Activated CD4-positive, alpha-beta T cell treated with anti-CD3 and anti-CD28 coated beads for 1 hour (primary cell): ENCODE measurements around the gene CDKL1.

Experiments
- DNase-seq: peaks from one replicate; pipeline ENCODE4 v3.0.0-alpha.2; 2020

Gene CDKL1

GRCh38 chr14:50355692-50356091 is 41.0 kb downstream of the CDKL1 start:
- no peak for DNase-seq

DNA sequence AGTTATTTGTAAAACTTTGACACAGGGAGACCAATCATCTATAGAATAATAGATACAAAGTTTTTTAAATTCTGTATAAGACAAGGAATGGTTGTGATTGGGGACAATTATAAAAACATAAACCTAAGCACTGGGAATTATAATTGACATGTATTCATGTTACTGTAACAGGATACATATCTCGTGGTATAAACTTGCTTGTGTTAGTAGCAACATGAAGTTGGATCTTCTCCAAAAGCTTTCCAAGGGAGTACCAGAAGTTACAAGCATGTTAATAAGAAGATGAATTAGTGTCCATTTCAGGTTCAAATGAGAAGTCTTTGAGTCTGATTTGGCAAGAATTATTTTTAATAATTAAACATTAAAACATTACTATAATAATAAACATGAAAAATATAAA is 42.2 kb downstream of the CDKL1 start:
- no peak for DNase-seq

GRCh38 chr14:50353126-50353525 is 43.6 kb downstream of the CDKL1 start:
- no peak for DNase-seq

DNA sequence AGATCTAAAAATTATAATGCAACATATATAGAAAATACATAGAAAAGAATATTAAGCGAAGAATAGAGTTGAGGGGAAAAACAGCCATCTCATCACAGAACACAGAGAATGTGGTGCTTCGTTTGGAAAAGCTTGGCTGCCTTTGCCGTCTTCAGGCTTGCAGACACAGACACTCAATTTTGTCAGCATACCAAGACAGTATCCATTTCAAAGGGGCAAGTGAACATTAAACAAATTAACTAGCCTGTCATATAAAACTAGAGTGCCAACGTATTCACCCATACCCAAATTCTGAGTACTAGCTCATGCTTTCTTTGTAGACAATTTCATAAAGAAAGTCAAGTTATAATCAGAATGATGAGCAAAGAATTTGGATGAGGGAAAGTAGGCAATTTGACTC is 44.1 kb downstream of the CDKL1 start:
- no peak for DNase-seq

DNA sequence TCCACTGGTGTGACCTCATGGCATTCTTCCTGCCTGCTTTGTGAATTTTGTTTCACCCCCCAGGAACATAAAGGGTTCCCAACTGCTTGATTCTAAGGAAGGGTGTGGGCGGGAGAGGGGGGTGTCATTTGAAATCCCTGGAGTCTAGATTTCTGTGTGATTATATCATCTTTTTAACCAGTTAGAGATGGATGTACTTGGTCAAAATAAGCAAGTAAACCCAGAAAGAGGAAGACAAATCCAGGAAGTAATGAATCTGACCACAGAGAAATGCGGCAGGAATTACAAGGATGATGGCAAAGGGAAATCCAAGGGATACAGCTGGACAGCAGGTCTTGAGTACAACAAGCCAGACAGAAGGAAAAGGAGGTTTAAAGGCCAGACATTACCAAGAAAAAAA is 45.7 kb downstream of the CDKL1 start:
- DNase-seq, result no peak

GRCh38 chr14:50348933-50349332 is 47.7 kb downstream of the CDKL1 start:
- no peak for DNase-seq

DNA sequence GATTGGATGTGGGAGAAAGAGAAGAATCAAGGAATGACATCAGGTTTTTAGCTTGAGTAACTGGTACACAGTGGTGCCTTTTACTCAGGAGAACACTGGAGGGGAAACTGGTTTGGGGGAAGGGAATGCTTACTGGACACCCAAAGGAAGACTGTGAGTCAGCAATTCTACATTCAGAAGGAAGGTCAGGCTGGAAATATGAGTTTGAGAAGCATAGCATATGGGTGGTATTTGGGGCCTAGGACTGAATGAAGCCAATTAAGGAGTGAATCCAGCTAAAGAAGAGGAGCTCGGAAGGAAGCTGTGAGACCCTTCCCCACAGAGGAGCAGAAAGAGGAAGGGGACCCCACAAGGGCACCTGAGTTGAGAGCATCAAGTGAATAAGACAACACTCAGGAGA is 49.2 kb downstream of the CDKL1 start:
- no peak for DNase-seq

DNA sequence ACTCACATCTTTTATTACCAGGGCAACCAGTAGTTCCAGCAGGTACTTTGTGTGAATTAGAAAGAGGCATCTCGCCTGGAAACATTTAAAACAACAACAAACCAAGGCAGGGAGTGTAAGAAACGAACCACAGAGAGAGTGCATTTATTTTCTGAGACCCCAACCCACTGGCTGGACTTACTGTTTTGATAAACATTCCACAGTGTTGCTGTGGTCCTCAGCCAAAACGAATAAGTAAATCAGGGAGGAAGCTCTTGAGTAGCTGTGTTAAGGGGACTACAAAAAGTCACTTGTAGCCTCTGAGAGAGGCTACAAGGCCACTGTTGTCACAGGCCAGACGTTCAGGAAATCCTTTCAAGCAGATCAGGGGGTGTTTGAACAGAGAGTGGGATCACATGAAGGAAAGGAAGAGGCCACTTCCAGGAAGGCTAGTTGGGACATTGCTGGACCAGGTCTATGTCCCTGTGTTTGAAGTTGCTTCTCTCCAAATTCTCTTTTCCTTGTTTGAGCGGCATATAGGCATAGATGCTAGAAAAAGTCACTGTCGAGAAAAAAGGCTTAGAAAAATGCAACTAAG is 50.7 kb downstream of the CDKL1 start:
- no peak for DNase-seq

DNA sequence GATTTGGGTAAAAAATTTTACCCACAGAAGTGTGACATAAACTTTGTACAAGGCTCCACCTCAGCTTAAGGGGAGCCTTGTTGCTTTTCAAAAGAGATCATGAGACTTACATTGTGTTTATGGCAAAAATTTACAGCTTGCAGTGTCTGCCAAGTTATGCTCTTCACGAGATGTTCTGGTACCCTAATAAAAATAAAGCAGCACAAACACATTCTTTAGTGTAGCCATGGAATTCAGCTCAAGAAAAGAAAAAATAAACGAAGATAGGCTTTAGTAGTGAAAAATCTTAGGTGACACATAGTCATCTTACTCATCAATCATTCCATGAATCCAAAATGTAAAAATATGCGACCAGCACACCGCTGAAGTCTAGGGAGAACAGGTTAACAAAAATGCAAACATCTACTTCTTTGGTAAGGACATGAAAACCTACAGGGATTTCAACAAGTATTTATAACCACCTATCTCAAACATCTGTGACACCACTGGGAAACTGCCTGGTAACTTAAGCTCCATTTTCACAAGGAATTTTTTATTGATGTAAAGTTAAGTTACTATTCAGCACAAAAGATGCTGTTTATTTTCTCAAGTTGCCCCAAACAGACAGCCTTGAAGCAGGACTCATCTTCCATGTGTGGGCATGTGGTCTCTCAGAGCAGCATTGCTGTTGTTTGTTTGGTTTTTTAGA is 51.7 kb downstream of the CDKL1 start:
- no peak for DNase-seq

DNA sequence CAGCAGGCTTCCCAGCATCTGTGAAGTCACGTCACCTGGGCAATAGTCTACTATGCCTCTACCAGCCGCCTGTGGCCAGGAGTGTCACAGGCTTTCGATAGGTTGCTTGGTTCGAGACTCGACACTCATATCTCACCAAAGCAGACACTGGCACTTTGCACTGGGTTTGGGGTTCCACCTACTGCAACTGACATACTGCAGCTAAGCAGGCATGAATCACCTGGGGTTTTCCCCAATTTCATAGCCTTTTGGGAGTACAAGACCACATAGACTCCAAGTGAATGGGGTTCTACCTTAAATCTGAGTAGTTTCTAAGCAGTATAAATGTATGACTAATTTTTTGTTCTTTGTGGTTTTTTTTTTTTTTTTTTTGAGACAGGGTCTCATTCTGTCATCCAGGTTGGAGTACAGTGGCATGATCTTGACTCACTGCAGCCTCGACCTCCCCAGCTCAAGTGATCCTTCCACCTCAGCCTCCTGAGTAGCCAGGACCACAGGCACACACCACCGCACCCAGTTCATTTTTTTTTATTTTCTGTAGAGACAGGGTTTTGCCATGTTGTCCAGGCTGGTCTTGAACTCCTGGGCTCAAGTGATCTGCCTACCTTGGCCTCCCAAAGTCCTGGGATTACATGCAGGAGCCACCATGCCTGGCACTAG is 52.4 kb downstream of the CDKL1 start:
- DNase-seq, result no peak

- no peak for DNase-seq
Observed at GRCh38 chr14:50343434-50343833, 53.2 kb downstream of the CDKL1 start.

GRCh38 chr14:50342221-50343078 is 54.2 kb downstream of the CDKL1 start:
- no peak for DNase-seq

GRCh38 chr14:50340963-50341362 is 55.7 kb downstream of the CDKL1 start:
- no peak for DNase-seq

DNA sequence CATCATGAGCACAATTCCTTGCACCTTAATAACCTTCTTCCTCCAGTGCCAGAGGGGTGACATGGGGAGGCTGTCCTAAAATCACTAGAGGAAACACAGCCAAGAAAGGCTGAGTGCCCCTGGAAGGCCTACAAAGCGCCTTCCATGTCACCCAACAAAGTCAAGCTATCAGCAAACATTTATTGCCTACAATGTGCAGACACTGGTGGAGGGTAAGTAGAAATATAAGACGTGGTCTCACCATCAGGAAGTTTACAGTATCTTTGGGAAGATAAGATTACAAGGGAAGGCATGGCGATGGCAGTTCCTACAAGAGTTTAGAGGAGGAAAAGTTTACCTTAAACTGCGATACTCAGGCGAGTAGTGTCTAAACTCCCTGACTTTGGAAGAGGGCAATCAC is 56.6 kb downstream of the CDKL1 start:
- no peak for DNase-seq

- DNase-seq, result no peak
Observed at GRCh38 chr14:50339178-50339804, 57.4 kb downstream of the CDKL1 start.

DNA sequence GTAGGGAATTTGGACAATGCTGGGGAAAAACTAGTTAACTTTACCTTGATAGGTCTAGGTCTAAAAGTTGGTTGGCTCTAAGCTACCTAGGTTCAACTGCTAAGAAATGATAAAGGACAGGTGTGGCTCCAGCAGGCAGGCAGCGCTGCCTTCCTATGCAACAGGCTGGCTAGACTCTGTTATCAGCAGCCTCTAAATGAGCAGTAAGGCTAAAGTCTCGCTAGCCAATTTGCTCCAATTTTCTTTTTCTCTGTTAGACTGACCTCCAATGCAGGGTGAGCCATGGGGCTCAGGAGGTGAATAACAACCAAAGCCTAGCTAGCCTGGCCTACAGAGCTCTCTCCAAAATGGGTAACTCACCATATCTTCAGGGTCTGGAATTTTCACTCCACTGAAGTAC is 58.1 kb downstream of the CDKL1 start:
- no peak for DNase-seq

DNA sequence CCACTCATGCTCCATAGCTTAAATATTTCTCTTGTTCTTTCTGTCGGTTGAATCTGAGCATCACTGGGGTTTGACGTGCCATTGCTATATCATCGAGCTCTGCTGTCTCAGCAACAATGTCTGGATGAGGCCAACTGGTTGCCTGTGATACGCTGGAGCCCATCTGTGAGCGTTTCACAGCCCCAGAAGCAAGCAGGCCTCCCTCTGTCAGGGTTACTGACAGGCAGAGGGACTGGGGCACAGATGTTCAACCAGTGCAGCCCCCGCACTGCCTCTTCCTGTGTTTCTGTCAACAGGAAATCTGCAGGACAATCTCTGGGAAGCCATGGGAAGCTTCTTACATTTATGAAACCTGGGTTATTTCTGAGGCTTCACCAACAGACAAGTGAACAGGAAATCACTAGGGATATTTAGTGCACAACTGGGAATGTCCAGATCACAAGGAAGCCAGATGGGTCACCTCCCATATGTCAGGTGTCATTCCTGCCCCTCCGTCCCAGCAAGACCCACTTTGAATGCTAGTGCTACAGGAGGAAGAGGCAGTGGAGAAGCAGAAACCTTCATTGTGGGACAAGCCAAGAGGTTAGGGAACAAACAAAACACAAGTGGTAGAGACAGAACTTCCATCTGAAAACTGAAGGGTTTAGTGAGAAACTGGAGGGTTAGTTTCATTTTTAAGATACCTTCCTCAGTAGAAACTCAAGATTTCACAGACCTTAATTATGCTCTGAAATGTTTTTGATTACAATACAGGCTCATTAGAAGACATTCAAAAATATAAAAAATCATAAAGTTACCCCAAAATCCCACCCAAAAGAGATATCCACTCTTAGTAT is 60.5 kb downstream of the CDKL1 start:
- DNase-seq, result no peak

GRCh38 chr14:50335389-50335788 is 61.3 kb downstream of the CDKL1 start:
- no peak for DNase-seq

DNA sequence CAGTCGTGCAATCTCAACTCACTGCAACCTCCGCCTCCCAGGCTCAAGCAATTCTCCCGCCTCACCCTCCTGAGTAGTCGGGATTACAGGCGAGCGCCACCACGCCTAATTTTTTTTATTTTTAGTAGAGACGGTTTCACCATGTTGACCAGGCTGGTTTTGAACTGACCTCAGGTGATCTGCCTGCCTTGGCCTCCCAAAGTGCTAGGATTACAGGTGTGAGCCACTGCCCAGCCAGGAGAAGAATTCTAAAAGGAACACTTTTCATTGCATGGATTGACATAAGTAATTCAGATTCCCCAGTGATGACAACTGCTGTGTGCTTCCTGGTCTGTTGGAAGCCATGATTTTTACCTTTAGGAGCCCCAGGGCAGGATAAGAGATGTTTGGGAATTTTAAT is 62.5 kb downstream of the CDKL1 start:
- DNase-seq, result no peak

DNA sequence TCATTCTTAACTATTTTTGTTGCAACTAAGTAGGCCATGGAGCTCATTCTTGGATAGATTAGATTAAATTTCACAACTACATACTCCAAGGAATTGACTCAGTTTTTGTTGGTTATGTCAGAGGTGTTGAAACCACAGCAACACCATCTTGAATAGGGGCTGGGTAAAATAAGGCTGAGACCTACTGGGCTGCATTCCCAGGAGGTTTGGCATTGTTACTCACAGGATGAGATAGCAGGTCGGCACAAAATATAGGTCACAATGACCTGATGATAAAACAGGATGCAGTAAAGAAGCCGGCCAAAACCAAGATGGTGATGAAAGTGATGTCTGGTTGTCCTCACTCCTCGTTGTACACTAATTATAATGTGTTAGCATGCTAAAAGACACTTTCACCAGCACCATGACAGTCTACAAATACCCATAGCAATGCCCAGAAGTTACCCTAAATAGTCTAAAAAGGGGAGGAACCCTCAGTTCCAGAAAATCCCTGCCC is 63.6 kb downstream of the CDKL1 start:
- DNase-seq, result no peak

GRCh38 chr14:50331596-50331995 is 65.1 kb downstream of the CDKL1 start:
- DNase-seq, result no peak
